ENCODE data around the gene NCOA1.

The NCOA1 gene

DNA sequence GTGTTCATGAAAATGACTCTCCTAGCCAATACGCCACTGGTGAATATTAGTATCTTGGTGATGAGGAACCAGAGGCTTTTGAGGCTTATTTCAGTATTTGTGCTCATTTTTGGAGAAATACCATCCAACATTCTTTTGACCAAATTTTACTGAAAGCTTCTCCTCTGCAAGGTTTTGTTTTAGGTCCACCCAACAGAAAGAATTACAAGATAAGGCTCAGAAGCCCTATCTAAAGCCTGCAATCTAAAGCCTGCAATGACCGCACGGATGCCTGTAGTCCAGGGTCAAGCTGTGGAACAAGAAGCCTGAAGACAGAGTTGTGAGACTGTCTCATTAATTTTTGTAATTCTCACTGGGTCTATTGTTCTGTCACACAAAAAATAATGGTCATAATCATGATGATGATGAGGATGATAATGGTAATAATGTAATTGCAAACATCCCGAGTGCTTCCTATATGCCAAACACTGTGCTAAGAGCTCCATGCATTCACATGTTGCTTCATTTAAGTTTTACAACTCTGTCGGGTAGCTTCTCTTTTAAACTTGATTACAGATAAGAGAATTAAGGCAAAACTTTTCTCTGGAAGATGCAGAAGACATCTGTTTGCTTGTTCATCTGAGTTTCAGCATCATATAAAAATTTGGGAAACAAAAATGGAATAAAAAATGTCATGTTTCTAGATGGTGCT lies 33.2 kb upstream of the NCOA1 start:
- H2BK5ac ChIP-seq (ENCODE audit: low read depth, low read length, poor library complexity) = no peak overlapping the region
- H3K4me3 ChIP-seq (ENCODE audit: low read depth, low read length) = no peak overlapping the region
- H4K91ac ChIP-seq (ENCODE audit: low read depth, low read length) = no peak overlapping the region
- no peak overlapping the region for H3K4ac ChIP-seq (ENCODE audit: low read depth, low read length)
- DNase-seq = no peak
- H3K27ac ChIP-seq (ENCODE audit: low read depth, low read length) = no peak overlapping the region
- H3K4me1 ChIP-seq (ENCODE audit: control insufficient read depth in 1 of 2, insufficient read depth in 2 of 2, low read length in 2 of 2) = no peaks in the 10 kb centered on the region
- no CpG with 5 or more reads among the region's 5 CpGs for WGBS (ENCODE audit: extremely low coverage, insufficient coverage, insufficient read length)
- no peak overlapping the region for H2BK120ac ChIP-seq (ENCODE audit: insufficient read depth, low read length, poor library complexity)
- H3K4me2 ChIP-seq (ENCODE audit: low read length) = no peak overlapping the region
- no peaks in the 10 kb centered on the region for H3K79me1 ChIP-seq (ENCODE audit: low read length)
- no peak overlapping the region for H3K9ac ChIP-seq (ENCODE audit: low read length)
- H3K14ac ChIP-seq (ENCODE audit: low read length) = no peak overlapping the region
- no peaks in the 10 kb centered on the region for H3K79me2 ChIP-seq (ENCODE audit: control insufficient read depth, insufficient read depth, low read length, poor library complexity)
- H3K9me3 ChIP-seq (ENCODE audit: insufficient read depth, low read depth, low read length) = no peaks in the 10 kb centered on the region
- H4K12ac ChIP-seq (ENCODE audit: low read depth, low read length) = no peak overlapping the region
- no peak overlapping the region for H3K18ac ChIP-seq (ENCODE audit: low read length)
- H2BK12ac ChIP-seq (ENCODE audit: low read length) = no peak overlapping the region
- no peak overlapping the region for H3K23ac ChIP-seq (ENCODE audit: low read length)
- no peaks in the 10 kb centered on the region for H3K36me3 ChIP-seq (ENCODE audit: control insufficient read depth in 1 of 2, insufficient read depth in 2 of 2, low read length in 2 of 2)
- H2AFZ ChIP-seq (ENCODE audit: insufficient read depth, low read length, poor library complexity) = no peak overlapping the region
- no peak overlapping the region for H2AK5ac ChIP-seq (ENCODE audit: low read length)
- H4K8ac ChIP-seq (ENCODE audit: low read depth, low read length) = no peak overlapping the region
- no peaks in the 10 kb centered on the region for H3K27me3 ChIP-seq (ENCODE audit: insufficient read depth, low read length)

DNA sequence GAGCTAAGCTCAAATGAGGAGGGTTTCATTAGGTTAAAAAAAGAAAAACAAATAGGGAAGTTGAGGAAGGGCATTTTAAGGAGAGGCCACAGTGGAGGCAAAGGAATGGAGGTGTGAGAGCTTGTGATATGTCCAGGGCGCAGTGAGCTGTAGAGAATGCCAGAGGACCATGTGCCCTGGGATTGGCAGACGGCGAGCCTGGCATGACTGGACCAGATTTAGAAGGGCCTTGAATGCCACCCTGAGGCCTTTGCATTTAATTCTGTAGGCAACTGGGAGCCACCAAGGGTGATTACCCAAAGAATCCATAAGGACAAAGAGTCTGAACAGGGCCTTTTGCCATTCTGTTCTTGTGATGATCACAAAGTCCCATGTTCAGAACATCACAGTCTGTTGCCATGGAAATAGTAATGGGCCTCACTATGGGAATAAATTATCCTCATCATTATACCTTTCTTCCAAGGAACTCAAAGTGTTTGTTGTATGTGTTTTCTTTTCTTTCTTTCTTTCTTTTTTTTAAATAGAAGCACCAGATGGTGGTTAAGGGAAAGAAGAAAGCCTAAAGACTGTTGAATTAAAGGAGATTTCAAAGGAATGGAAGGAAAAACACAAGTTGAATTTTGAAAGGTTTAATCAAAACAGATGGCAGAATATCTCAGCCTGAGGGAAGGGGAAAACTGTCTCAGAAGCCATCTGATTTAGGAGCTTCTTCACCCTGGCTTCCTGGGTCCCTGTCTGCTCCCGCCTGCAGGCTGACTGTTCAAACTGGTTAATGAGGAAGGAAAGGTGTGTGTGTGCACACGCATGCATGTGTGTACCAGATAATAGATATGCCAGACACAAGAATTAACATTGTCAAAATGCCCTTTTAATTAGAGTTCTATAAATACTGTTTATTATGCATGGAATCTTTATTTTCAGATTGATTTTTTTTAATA lies 31.6 kb upstream of the NCOA1 start:
- Histone ChIP-seq H3K4me2 (ENCODE audit: low read length) (no peak overlapping the region), H2BK12ac (ENCODE audit: low read length) (no peak overlapping the region), H4K91ac (ENCODE audit: low read depth, low read length) (no peak overlapping the region), H3K9ac (ENCODE audit: low read length) (no peak overlapping the region), H3K4ac (ENCODE audit: low read depth, low read length) (no peak overlapping the region), H3K23ac (ENCODE audit: low read length) (no peak overlapping the region), H2BK120ac (ENCODE audit: insufficient read depth, low read length, poor library complexity) (no peak overlapping the region), H3K79me1 (ENCODE audit: low read length) (no peaks in the 10 kb centered on the region), H2AK5ac (ENCODE audit: low read length) (no peak overlapping the region), H3K14ac (ENCODE audit: low read length) (no peak overlapping the region), H3K27ac (ENCODE audit: low read depth, low read length) (no peak overlapping the region), H4K12ac (ENCODE audit: low read depth, low read length) (no peak overlapping the region), H2AFZ (ENCODE audit: insufficient read depth, low read length, poor library complexity) (no peak overlapping the region), H3K18ac (ENCODE audit: low read length) (no peak overlapping the region), H2BK5ac (ENCODE audit: low read depth, low read length, poor library complexity) (no peak overlapping the region), H3K27me3 (ENCODE audit: insufficient read depth, low read length) (no peaks in the 10 kb centered on the region), H4K8ac (ENCODE audit: low read depth, low read length) (no peak overlapping the region), H3K9me3 (ENCODE audit: insufficient read depth, low read depth, low read length) (no peaks in the 10 kb centered on the region), H3K4me1 (ENCODE audit: control insufficient read depth in 1 of 2, insufficient read depth in 2 of 2, low read length in 2 of 2) (no peaks in the 10 kb centered on the region), H3K79me2 (ENCODE audit: control insufficient read depth, insufficient read depth, low read length, poor library complexity) (no peaks in the 10 kb centered on the region), H3K4me3 (ENCODE audit: low read depth, low read length) (no peak overlapping the region), H3K36me3 (ENCODE audit: control insufficient read depth in 1 of 2, insufficient read depth in 2 of 2, low read length in 2 of 2) (no peaks in the 10 kb centered on the region)
- WGBS (ENCODE audit: extremely low coverage, insufficient coverage, insufficient read length) = no CpG with 5 or more reads among the region's 5 CpGs
- no peak for DNase-seq

GRCh38 chr2:24461685-24462084 lies 29.4 kb upstream of the NCOA1 start:
- Histone ChIP-seq H2AK5ac (ENCODE audit: low read length) (no peak overlapping the region), H2BK120ac (ENCODE audit: insufficient read depth, low read length, poor library complexity) (no peak overlapping the region), H3K36me3 (ENCODE audit: control insufficient read depth in 1 of 2, insufficient read depth in 2 of 2, low read length in 2 of 2) (no peaks in the 10 kb centered on the region), H3K27ac (ENCODE audit: low read depth, low read length) (no peak overlapping the region), H3K9ac (ENCODE audit: low read length) (no peak overlapping the region), H3K14ac (ENCODE audit: low read length) (no peak overlapping the region), H4K91ac (ENCODE audit: low read depth, low read length) (no peak overlapping the region), H3K18ac (ENCODE audit: low read length) (no peak overlapping the region), H2AFZ (ENCODE audit: insufficient read depth, low read length, poor library complexity) (no peak overlapping the region), H3K79me1 (ENCODE audit: low read length) (no peaks in the 10 kb centered on the region), H2BK5ac (ENCODE audit: low read depth, low read length, poor library complexity) (no peak overlapping the region), H2BK12ac (ENCODE audit: low read length) (no peak overlapping the region), H3K4me2 (ENCODE audit: low read length) (no peak overlapping the region), H3K4me1 (ENCODE audit: control insufficient read depth in 1 of 2, insufficient read depth in 2 of 2, low read length in 2 of 2) (no peaks in the 10 kb centered on the region), H3K4me3 (ENCODE audit: low read depth, low read length) (no peak overlapping the region), H3K9me3 (ENCODE audit: insufficient read depth, low read depth, low read length) (no peaks in the 10 kb centered on the region), H3K27me3 (ENCODE audit: insufficient read depth, low read length) (no peaks in the 10 kb centered on the region), H4K12ac (ENCODE audit: low read depth, low read length) (no peak overlapping the region), H3K79me2 (ENCODE audit: control insufficient read depth, insufficient read depth, low read length, poor library complexity) (no peaks in the 10 kb centered on the region), H3K4ac (ENCODE audit: low read depth, low read length) (no peak overlapping the region), H3K23ac (ENCODE audit: low read length) (no peak overlapping the region), H4K8ac (ENCODE audit: low read depth, low read length) (no peak overlapping the region)
- WGBS (ENCODE audit: extremely low coverage, insufficient coverage, insufficient read length) = no CpG with 5 or more reads among the region's 2 CpGs
- no peak for DNase-seq

GRCh38 chr2:24463271-24463670 lies 27.8 kb upstream of the NCOA1 start:
- H2AFZ ChIP-seq (ENCODE audit: insufficient read depth, low read length, poor library complexity) = no peak overlapping the region
- H4K8ac ChIP-seq (ENCODE audit: low read depth, low read length) = no peak overlapping the region
- H4K91ac ChIP-seq (ENCODE audit: low read depth, low read length) = no peak overlapping the region
- DNase-seq = no peak
- H3K14ac ChIP-seq (ENCODE audit: low read length) = no peak overlapping the region
- H2AK5ac ChIP-seq (ENCODE audit: low read length) = no peak overlapping the region
- no CpG with 5 or more reads among the region's 1 CpG for WGBS (ENCODE audit: extremely low coverage, insufficient coverage, insufficient read length)
- H3K4me2 ChIP-seq (ENCODE audit: low read length) = no peak overlapping the region
- no peak overlapping the region for H3K4me3 ChIP-seq (ENCODE audit: low read depth, low read length)
- no peaks in the 10 kb centered on the region for H3K79me1 ChIP-seq (ENCODE audit: low read length)
- H3K27me3 ChIP-seq (ENCODE audit: insufficient read depth, low read length) = no peaks in the 10 kb centered on the region
- H3K9ac ChIP-seq (ENCODE audit: low read length) = no peak overlapping the region
- no peak overlapping the region for H3K27ac ChIP-seq (ENCODE audit: low read depth, low read length)
- no peak overlapping the region for H2BK12ac ChIP-seq (ENCODE audit: low read length)
- no peak overlapping the region for H4K12ac ChIP-seq (ENCODE audit: low read depth, low read length)
- no peak overlapping the region for H2BK5ac ChIP-seq (ENCODE audit: low read depth, low read length, poor library complexity)
- no peaks in the 10 kb centered on the region for H3K36me3 ChIP-seq (ENCODE audit: control insufficient read depth in 1 of 2, insufficient read depth in 2 of 2, low read length in 2 of 2)
- H3K79me2 ChIP-seq (ENCODE audit: control insufficient read depth, insufficient read depth, low read length, poor library complexity) = no peaks in the 10 kb centered on the region
- no peak overlapping the region for H3K4ac ChIP-seq (ENCODE audit: low read depth, low read length)
- H3K18ac ChIP-seq (ENCODE audit: low read length) = no peak overlapping the region
- H3K23ac ChIP-seq (ENCODE audit: low read length) = no peak overlapping the region
- no peaks in the 10 kb centered on the region for H3K9me3 ChIP-seq (ENCODE audit: insufficient read depth, low read depth, low read length)
- peaks cover 4 to 5% of the 10 kb centered on the region in 2 experiments for H3K4me1 ChIP-seq (ENCODE audit: control insufficient read depth in 1 of 2, insufficient read depth in 2 of 2, low read length in 2 of 2)
- no peak overlapping the region for H2BK120ac ChIP-seq (ENCODE audit: insufficient read depth, low read length, poor library complexity)
